Measurements from ENCODE around the gene SLC9A5.

SLC9A5 gene

GRCh38 chr16:67283826-67284555 lies 35.2 kb downstream of the SLC9A5 start:
- H3K4me3 ChIP-seq (replicated peaks; ENCODE audit: low read depth, low read length): no peak overlapping the region
- no peak for TF ChIP-seq CTCF (IDR thresholded peaks at IDR 0.05; ENCODE audit: low read length, missing control alignments)
- DNase-seq (ENCODE audit: low read depth): no peak

DNA sequence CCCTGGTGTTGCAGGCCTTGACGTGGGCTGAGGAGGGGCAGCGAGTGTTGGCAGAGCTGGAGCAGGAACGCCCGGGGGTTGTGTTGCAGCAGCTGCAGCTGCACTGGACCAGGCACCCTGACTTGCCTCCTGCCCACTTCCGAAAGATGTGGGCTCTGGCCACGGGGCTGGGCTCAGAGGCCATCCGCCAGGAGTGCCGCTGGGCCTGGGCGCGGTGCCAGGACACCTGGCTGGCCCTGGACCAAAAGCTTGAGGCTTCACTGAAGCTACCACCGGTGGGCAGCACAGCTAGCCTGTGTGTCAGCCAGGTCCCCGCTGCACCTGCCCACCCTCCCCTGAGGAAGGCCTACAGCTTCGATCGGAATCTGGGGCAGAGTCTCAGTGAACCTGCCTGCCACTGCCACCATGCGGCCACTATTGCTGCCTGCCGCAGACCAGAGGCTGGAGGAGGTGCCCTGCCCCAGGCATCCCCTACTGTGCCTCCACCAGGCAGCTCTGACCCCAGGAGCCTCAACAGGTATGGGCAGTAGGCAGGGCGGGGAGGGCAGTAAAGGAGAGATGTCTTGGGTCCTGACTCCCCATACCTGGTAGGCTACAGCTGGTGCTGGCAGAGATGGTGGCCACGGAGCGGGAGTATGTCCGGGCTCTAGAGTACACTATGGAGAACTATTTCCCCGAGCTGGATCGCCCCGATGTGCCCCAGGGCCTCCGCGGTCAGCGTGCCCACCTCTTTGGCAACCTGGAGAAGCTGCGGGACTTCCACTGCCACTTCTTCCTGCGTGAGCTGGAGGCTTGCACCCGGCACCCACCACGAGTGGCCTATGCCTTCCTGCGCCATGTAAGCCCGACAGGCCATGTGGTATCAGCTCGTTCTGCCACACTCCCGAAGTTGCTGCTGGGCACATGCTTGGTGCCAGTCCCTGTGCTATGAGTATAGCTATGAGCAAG lies 36.2 kb downstream of the SLC9A5 start:
- H3K4me3 ChIP-seq (replicated peaks; ENCODE audit: low read depth, low read length): no peak overlapping the region
- peak; percentile 53 for TF ChIP-seq CTCF (IDR thresholded peaks at IDR 0.05; ENCODE audit: low read length, missing control alignments)
- peak; percentile 39 for DNase-seq (ENCODE audit: low read depth)

- DNase-seq (ENCODE audit: low read depth): no peak
- no peak for TF ChIP-seq CTCF (IDR thresholded peaks at IDR 0.05; ENCODE audit: low read length, missing control alignments)
- H3K4me3 ChIP-seq (replicated peaks; ENCODE audit: low read depth, low read length): no peak overlapping the region
Measured at GRCh38 chr16:67286441-67287235, 37.9 kb downstream of the SLC9A5 start.

- DNase-seq (ENCODE audit: low read depth): no peak
- TF ChIP-seq CTCF (IDR thresholded peaks at IDR 0.05; ENCODE audit: low read length, missing control alignments): no peak
- no peak overlapping the region for H3K4me3 ChIP-seq (replicated peaks; ENCODE audit: low read depth, low read length)
Measured at GRCh38 chr16:67287960-67288359, 39.2 kb downstream of the SLC9A5 start.

- no peak for DNase-seq (ENCODE audit: low read depth)
- H3K4me3 ChIP-seq (replicated peaks; ENCODE audit: low read depth, low read length): no peak overlapping the region
- no peak for TF ChIP-seq CTCF (IDR thresholded peaks at IDR 0.05; ENCODE audit: low read length, missing control alignments)
Measured at GRCh38 chr16:67291461-67291860, 42.7 kb downstream of the SLC9A5 start.

GRCh38 chr16:67294171-67294757 lies 45.5 kb downstream of the SLC9A5 start:
- DNase-seq (ENCODE audit: low read depth): no peak
- TF ChIP-seq CTCF (IDR thresholded peaks at IDR 0.05; ENCODE audit: low read length, missing control alignments): no peak
- H3K4me3 ChIP-seq (replicated peaks; ENCODE audit: low read depth, low read length): no peak overlapping the region
